ENCODE results near the gene MMP20.
A peak's percentile ranks its signal among the peaks of the same experiment; 100 is the strongest.

MMP20 gene

DNA sequence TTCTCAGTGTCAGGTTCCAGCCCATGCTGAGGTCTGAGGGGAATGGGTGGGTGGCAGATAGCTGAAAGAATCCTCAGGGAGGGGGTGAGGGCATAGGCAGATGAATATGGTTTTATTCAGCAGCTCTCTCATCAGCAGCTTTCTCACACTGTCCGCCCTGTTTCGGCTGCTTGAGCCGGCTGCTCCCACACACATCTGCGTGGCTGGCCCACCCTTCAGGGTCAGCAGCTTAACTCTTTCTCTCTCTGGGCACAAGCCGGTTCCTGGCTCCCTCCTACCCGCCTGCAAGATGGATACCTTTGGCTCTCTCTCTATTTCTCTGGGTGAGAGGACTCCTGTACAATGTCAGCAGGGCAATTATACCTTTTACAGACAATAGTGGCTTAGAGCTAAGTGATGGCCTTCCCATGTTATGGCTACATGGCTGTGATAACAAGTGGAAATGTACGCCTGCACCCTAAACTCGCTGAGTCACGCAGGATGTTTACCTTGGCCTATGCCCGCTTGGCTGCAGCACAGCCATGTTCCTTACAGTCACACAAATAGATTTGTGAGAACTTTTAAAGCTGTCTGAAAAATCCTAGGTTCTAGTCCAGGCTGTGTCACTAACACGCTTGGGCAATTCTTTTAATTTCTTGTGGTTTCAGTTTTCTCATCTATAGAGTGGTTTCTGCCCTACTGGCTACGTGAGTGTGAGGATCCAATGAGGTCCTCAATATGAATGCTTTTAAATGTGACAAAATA is 4.1 kb downstream of the MMP20 start:
- no peak for FAIRE-seq

DNA sequence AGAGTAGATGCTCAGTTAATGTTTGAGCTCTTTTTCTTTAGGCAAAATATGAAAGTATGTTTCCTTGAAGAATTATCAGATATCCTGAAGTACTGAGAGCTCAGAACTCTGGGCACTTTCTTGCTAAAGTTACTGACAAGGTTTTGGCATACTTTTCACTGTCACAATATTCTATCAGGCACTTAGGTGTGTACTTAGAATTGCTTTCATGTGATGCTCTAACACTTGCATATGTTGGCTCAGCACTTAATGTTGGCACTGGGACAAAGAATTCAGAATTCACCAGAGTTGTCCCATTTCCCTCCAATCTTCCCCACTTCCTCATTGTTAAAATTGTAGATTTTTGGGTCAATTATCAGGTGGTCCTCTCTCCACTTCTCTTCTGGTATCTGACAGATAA is 5.0 kb downstream of the MMP20 start:
- FAIRE-seq: no peak

- peak; percentile 46 for FAIRE-seq
Measured at GRCh38 chr11:102617466-102618008, 7.6 kb downstream of the MMP20 start.

- peak; percentile 9 for FAIRE-seq
Measured at GRCh38 chr11:102615894-102616432, 9.2 kb downstream of the MMP20 start.

GRCh38 chr11:102615077-102615893 is 9.8 kb downstream of the MMP20 start:
- peak; percentile 100 for FAIRE-seq

- no peak for FAIRE-seq
Measured at GRCh38 chr11:102614485-102614884, 10.6 kb downstream of the MMP20 start.

- FAIRE-seq: no peak
Measured at GRCh38 chr11:102614031-102614430, 11.1 kb downstream of the MMP20 start.

- no peak for FAIRE-seq
Measured at GRCh38 chr11:102613450-102613849, 11.7 kb downstream of the MMP20 start.

DNA sequence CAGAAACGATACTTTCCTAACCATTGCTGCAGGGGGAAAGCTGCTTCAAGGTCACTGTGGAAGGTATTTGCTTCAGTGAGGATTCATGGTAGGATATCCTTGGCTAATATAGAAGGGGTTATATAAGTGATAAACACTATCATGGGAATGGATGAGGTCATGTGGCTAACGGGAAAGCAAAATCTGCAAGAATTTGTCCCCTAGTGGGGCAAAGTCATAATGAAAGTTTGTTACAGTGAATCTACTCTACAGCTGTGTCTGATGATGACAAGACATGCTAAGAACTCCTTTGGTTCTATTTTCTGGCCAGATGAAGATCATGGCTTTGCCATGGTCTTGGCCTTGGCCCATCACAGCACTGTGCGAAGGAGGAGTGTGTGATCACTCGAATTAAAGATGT is 13.8 kb downstream of the MMP20 start:
- FAIRE-seq: no peak

DNA sequence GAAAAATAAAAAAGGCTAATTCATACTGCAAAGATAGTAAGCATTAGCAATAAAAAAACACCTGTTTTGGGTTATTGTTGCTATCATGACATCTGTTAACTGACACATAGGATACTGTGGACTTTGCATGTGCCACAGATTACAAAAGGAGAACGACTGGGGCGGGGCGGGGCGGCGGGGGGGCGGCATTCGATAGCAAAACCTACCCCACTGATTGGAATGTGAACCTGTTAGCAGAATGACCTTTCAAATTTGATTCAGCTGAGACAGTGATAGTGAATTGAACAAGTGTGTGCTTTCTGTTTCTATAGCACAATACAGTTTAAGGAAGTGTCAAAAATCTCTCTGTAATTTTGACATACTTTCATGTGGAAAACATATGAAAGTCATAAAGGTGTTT is 14.9 kb downstream of the MMP20 start:
- no peak for FAIRE-seq

DNA sequence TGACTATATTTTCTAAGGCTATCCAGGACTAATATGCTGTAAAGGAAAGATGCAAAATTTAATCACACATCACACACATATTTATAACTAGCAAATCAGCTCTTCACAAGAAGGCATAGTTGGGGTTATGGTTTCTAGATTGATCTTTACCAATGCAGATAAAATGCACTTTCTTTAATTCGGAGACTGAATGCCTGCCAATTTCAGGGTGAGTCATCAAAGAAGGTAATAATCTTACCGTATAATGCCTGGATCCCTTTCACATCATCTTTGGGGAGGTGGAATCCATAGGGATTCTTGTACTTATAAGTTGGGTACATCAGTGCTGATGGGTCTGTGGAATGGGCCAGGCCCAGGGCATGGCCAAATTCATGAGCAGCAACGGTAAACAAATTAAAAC is 16.4 kb downstream of the MMP20 start:
- no peak for FAIRE-seq

- FAIRE-seq: no peak
Measured at GRCh38 chr11:102604875-102605274, 20.3 kb downstream of the MMP20 start.

GRCh38 chr11:102604011-102604410 is 21.1 kb downstream of the MMP20 start:
- FAIRE-seq: no peak

DNA sequence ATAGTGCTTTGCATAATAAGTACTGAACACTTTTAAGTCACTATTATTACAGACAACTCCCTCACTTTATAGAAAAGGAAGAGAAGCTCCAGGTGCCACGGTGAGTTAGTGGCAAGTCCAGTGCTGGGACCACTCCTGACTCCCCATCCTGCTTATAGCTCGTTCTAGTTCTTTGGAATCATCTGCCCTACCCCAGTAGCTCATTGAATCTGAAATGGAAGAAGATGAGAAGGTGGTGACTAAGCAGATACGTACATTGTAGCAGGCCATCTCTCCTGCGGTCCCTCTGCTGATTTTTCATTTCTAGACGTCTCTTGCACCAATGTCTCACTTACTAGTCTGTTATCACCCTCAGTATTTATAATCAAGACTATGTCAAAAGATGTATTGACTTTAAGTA is 21.6 kb downstream of the MMP20 start:
- FAIRE-seq: no peak

DNA sequence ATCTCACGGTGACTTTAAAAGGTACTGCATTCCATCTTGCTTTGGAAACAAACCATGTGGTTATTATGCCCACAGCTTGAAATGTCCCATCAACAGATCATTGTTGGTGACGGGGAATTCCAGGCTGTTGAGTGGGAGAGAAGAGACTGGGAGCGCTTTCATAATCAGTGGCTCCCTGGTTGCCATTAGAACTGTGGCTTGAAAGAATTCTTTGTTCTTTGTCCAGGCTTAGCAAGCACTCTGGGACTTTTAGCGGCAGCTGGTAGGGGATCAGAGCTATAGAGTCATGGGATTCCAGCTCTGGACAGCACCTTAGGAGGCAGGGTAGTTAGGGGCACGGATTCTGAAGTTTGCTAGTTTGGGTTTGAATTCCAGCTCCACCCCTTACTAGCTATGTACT is 22.0 kb downstream of the MMP20 start:
- no peak for FAIRE-seq

GRCh38 chr11:102600666-102601065 is 24.5 kb downstream of the MMP20 start:
- no peak for FAIRE-seq

DNA sequence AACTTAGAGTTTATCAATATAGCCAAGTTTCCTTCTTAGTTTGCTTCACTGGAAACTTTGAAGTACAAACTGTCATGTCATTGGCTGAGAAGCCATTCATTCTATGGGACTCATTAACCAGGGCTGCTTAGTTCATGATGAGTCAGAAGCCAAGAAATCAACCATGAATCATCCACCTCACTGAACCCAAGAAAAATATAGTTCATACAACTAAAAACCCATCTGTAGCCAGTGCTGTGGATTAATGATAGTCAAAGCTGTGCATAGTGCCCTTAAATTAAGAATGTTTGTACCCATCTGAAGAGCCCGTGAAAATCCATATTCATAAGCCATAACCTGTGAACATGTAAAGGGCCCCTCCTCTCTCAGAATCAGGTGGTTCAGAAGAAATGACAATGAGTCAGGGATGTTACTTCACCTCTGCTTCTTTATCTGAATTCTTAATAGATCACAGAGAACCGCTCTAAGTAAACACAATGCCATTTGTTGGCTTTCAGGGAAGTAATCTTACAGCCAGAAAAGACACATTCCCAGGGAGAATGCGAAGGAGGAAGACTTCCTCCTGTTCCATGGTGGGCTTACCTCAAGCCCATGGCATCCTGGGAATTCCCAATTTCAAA is 25.4 kb downstream of the MMP20 start:
- no peak for FAIRE-seq

DNA sequence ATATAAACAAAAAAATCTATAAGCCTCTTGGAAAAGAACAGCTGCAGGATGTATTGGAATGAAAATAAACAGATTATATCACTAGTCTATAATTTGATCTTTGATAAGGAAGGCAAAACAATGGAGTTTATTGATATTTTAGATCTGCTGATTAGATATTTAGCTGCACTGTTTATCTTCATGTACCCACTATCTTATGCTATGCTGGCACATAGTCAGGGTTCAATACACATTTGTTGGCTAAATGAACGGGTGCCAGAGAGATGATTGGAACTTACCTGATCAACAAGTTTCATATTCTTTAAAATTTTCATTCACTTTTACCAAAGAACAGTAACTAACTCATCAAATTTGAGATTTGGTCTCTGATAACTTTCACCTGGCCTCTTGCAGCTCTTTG is 26.9 kb downstream of the MMP20 start:
- no peak for FAIRE-seq

GRCh38 chr11:102596578-102596977 is 28.6 kb downstream of the MMP20 start:
- no peak for FAIRE-seq

- no peak for FAIRE-seq
Measured at GRCh38 chr11:102592634-102593581, 32.2 kb downstream of the MMP20 start.

DNA sequence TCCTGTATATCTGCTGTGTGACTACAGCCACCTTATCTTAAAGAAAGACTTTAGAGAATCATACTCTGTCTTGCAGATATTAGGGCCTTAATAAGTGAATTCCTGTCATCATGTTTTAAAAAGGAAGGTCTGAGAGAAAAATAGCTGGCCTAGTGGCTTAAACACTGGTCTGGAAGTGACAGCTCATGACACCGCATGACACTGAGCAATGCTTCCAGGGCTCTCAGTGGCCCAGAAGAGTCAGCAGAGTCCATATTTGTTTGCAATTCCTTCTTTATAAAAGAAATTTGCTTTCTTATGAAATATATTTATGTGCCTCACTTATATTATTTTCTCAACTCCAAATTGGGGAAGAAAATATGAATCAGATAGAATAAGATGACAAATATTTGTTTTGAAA is 33.0 kb downstream of the MMP20 start:
- no peak for FAIRE-seq

GRCh38 chr11:102591160-102591718 is 33.9 kb downstream of the MMP20 start:
- FAIRE-seq: no peak

All from TTC549 (cell line).